Endothelial cell of umbilical vein (primary cell): ENCODE measurements around the gene IFNG. TPM values are rescaled to one million over a fixed set of nuclear protein-coding genes. Genes with fewer than 3 reads are reported as not detected.

Experiments
- BruUV-seq: library from RNA; stranded (reverse); fragments of 400-500 nt; replicated peaks from 2 replicates; lab custom pipeline; 2021; lab: Mats Ljungman, UMichigan
- CTCF ChIA-PET: fragments of 300-600, 350-600 bp; sonication (Branson Sonifier 250); formaldehyde crosslinking; loops from one replicate; lab custom pipeline; 2021; ENCODE audit warnings: antibody characterized with exemption, inconsistent platforms; lab: Charles Lee
- POLR2A ChIA-PET: fragments of 300-600, 350-600 bp; sonication (Branson Sonifier 250); formaldehyde crosslinking; loops from one replicate; lab custom pipeline; 2021; ENCODE audit warnings: antibody characterized with exemption, inconsistent platforms; lab: Charles Lee
- DNase-seq: peaks from one replicate; pipeline ENCODE4 v3.0.0-alpha.2; 2011; ENCODE audit warnings: low read depth, low spot score
- FAIRE-seq: peaks from 2 replicates; lab custom pipeline; 2011; peaks lifted over from hg19 to GRCh38; lab: Jason Lieb, UNC
- H2AFZ ChIP-seq: 2 replicates; pipeline ENCODE4 v1.6.0; 2012; ENCODE audit warnings: low read depth, low read length, control low read depth, inconsistent platforms
- H3K27ac ChIP-seq: 2 replicates; pipeline ENCODE4 v1.5.1; 2011; ENCODE audit warnings: low read depth, mild to moderate bottlenecking, control low read depth, low read length, moderate library complexity; ENCODE audit not compliant: insufficient read depth
- H3K27me3 ChIP-seq, 2 experiments: 2 replicates each; pipeline versions ENCODE4 v1.6.0 to v1.6.1; 2011; ENCODE audit warnings: low read length in 2 of 2, mixed read lengths in 1 of 2; ENCODE audit not compliant: control insufficient read depth in 2 of 2, insufficient read depth in 2 of 2
- H3K36me3 ChIP-seq, 2 experiments: 2 replicates in 1 of 2; 3 replicates in 1 of 2; pipeline ENCODE4 v1.5.1; 2011; ENCODE audit warnings: low read length in 2 of 2, mild to moderate bottlenecking in 1 of 2, moderate library complexity in 1 of 2; ENCODE audit not compliant: control insufficient read depth in 2 of 2, insufficient read depth in 2 of 2; ENCODE audit errors: extremely low read depth in 1 of 2
- H3K4me1 ChIP-seq: 3 replicates; pipeline ENCODE4 v1.5.1; 2011; ENCODE audit warnings: mild to moderate bottlenecking, low read length; ENCODE audit not compliant: control insufficient read depth, insufficient read depth; ENCODE audit errors: extremely low read depth
- H3K4me2 ChIP-seq: 2 replicates; pipeline ENCODE4 v1.6.1; 2011; ENCODE audit warnings: low read length, control low read depth, mixed read lengths; ENCODE audit not compliant: insufficient read depth
- H3K4me3 ChIP-seq, 3 experiments: fragments of 200-600 bp in 1 of 3; sonication (generic), shearing (Covaris generic) in 1 of 3; replicated peaks in 1 of 3; 2 replicates each; pipeline ENCODE4 v1.5.1; 2011 to 2016; ENCODE audit warnings: control low read depth in 3 of 3, low read length in 3 of 3, mild to moderate bottlenecking in 2 of 3, inconsistent platforms in 1 of 3, low read depth in 1 of 3, moderate library complexity in 1 of 3; ENCODE audit not compliant: insufficient read depth in 1 of 3
- H3K79me2 ChIP-seq: 2 replicates; pipeline ENCODE4 v1.6.0; 2012; ENCODE audit warnings: low read length, inconsistent platforms; ENCODE audit not compliant: control insufficient read depth, insufficient read depth
- H3K9ac ChIP-seq: replicated peaks from 2 replicates; pipeline ENCODE3; 2011; ENCODE audit warnings: low read length, control low read depth; ENCODE audit not compliant: insufficient read depth; ENCODE audit errors: extremely low read depth
- H3K9me1 ChIP-seq: replicated peaks from 3 replicates; pipeline ENCODE4 v1.6.0; 2011; ENCODE audit warnings: mild to moderate bottlenecking, low read length; ENCODE audit not compliant: control insufficient read depth, insufficient read depth; ENCODE audit errors: extremely low read depth
- H3K9me3 ChIP-seq: replicated peaks from 2 replicates; pipeline ENCODE4 v1.5.1; 2012; ENCODE audit warnings: low read length, inconsistent platforms; ENCODE audit not compliant: control insufficient read depth, insufficient read depth
- H4K20me1 ChIP-seq: replicated peaks from 2 replicates; pipeline ENCODE3; 2011; ENCODE audit warnings: mild to moderate bottlenecking, low read length; ENCODE audit not compliant: control insufficient read depth, insufficient read depth; ENCODE audit errors: extremely low read depth
- EZH2 ChIP-seq: IDR thresholded peaks from 2 replicates; pipeline ENCODE4 v1.6.1; 2012; ENCODE audit warnings: borderline replicate concordance, low read depth, mild to moderate bottlenecking, moderate library complexity, low read length, inconsistent platforms; ENCODE audit not compliant: severe bottlenecking
- FOS ChIP-seq: IDR thresholded peaks from 2 replicates; pipeline ENCODE4 v1.6.1; 2011; ENCODE audit warnings: mild to moderate bottlenecking, low read length, moderate library complexity, borderline replicate concordance; ENCODE audit not compliant: insufficient read depth
- GATA2 ChIP-seq: IDR thresholded peaks from 2 replicates; pipeline ENCODE4 v1.7.0; 2011; ENCODE audit warnings: low read depth, mild to moderate bottlenecking, moderate library complexity, mixed read lengths, low read length; ENCODE audit not compliant: insufficient read length, insufficient read depth
- JUN ChIP-seq: IDR thresholded peaks from 2 replicates; pipeline ENCODE4 v1.6.1; 2011; ENCODE audit warnings: borderline replicate concordance, low read depth; ENCODE audit not compliant: insufficient read length, insufficient read depth
- MYC ChIP-seq: IDR thresholded peaks from one replicate; pipeline ENCODE4 v1.6.1; 2011; ENCODE audit warnings: mild to moderate bottlenecking, low read depth, low read length
- POLR2A ChIP-seq: IDR thresholded peaks from 2 replicates; pipeline ENCODE4 v1.6.1; 2012; ENCODE audit warnings: low read depth, mild to moderate bottlenecking, control low read depth, low read length
- POLR2AphosphoS5 ChIP-seq: IDR thresholded peaks from 2 replicates; pipeline ENCODE4 v1.6.1; 2012; ENCODE audit warnings: low read depth, mild to moderate bottlenecking, control low read depth, low read length, moderate library complexity; ENCODE audit not compliant: insufficient read depth
- dilution Hi-C: fragments of 300-500 bp; cut with MboI; formaldehyde crosslinking; loops from one replicate; pipeline ENCODE4 v1.15.0; 2019; ENCODE audit warnings: low sequenced_read_pairs; ENCODE audit not compliant: extremely low pct_ligation_motif_present
- intact Hi-C: fragments of 100-400 bp; cut with micrococcal nuclease; formaldehyde crosslinking; loops from one replicate; pipeline ENCODE4 v1.10.0; 2022
- polyA plus RNA-seq, 4 experiments: library from polyadenylated mRNA; depleted of rRNA in 3 of 4; stranded (reverse) in 3 of 4; unstranded in 1 of 4; fragments of >200 nt; gene quantifications; 2 replicates each; pipeline versions ENCODE4 v1.2.1 to v1.2.3, GENCODE V29; 2011 to 2012; ENCODE audit warnings: missing spikeins in 1 of 4
- total RNA-seq: library from RNA; stranded (reverse); gene quantifications from 2 replicates; pipeline ENCODE4 v1.2.3, GENCODE V29; 2021
- TF ChIP-seq, protein P1 (sequence below): IDR thresholded peaks from 2 replicates; pipeline ENCODE4 v1.6.1; 2011; ENCODE audit not compliant: insufficient read depth, insufficient read length
- TF ChIP-seq, protein P2 (sequence below), 2 donors: IDR thresholded peaks; 1 replicate in 1 of 2; 2 replicates in 1 of 2; pipeline ENCODE4 v1.5.1; 2011; ENCODE audit warnings: low read length in 2 of 2, mild to moderate bottlenecking in 2 of 2, moderate library complexity in 2 of 2, control low read depth in 1 of 2, inconsistent platforms in 1 of 2, low read depth in 1 of 2; ENCODE audit not compliant: insufficient read depth in 1 of 2; ENCODE audit errors: extremely low read depth in 1 of 2

Gene IFNG
- total and polyA plus RNA-seq, 2 donors (not counting 3 experiments of a cell fraction or from before 2014, with no cell fraction given) = not detected

DNA sequence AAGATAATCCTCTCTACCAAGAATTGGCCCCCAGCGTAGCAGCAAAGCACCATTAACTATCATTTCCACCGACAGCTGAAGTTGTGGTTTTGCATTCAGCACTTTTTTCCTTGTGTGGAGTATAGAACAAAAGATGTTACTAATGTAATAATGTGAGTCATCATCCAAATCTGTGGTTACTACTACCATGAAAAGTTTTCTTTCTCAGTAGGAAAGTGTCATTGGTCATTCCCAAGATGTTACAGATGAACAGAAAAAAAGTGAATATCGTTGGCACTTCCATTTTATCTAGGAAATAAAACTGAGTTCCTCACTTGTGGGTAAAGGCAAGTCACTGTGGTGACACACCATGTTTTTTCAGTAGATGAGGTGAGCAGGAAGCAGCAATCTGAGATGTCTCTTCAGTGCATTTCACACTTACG is 30.3 kb upstream of the IFNG start:
- POLR2A ChIA-PET = no interaction called here
- H3K9me3 ChIP-seq = no peaks in the 10 kb centered on the region
- H3K79me2 ChIP-seq = no peaks in the 10 kb centered on the region
- DNase-seq (no peak), FAIRE-seq (no peak)
- no TSS peak for BruUV-seq
- TF ChIP-seq POLR2A = no peak
- TF ChIP-seq, protein P1, sequence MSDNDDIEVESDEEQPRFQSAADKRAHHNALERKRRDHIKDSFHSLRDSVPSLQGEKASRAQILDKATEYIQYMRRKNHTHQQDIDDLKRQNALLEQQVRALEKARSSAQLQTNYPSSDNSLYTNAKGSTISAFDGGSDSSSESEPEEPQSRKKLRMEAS = no peak
- no peak for TF ChIP-seq GATA2
- no peak for TF ChIP-seq POLR2AphosphoS5
- no peak for TF ChIP-seq JUN
- no peak for TF ChIP-seq FOS
- TF ChIP-seq MYC = no peak
- no peak for TF ChIP-seq EZH2
- TF ChIP-seq, protein P2, sequence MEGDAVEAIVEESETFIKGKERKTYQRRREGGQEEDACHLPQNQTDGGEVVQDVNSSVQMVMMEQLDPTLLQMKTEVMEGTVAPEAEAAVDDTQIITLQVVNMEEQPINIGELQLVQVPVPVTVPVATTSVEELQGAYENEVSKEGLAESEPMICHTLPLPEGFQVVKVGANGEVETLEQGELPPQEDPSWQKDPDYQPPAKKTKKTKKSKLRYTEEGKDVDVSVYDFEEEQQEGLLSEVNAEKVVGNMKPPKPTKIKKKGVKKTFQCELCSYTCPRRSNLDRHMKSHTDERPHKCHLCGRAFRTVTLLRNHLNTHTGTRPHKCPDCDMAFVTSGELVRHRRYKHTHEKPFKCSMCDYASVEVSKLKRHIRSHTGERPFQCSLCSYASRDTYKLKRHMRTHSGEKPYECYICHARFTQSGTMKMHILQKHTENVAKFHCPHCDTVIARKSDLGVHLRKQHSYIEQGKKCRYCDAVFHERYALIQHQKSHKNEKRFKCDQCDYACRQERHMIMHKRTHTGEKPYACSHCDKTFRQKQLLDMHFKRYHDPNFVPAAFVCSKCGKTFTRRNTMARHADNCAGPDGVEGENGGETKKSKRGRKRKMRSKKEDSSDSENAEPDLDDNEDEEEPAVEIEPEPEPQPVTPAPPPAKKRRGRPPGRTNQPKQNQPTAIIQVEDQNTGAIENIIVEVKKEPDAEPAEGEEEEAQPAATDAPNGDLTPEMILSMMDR (IDR thresholded peaks at IDR 0.05; ENCODE audit: extremely low read depth in 1 of 2, insufficient read depth in 1 of 2, low read depth in 1 of 2, low read length in 2 of 2) = no peak
- H3K9me1 ChIP-seq = no peaks in the 10 kb centered on the region
- H3K4me2 ChIP-seq = no peak overlapping the region
- H2AFZ ChIP-seq = no peak overlapping the region
- H3K36me3 ChIP-seq = no peaks in the 10 kb centered on the region
- H4K20me1 ChIP-seq = no peaks in the 10 kb centered on the region
- peaks cover 0 to 2% of the 10 kb centered on the region in 2 experiments for H3K27me3 ChIP-seq
- H3K4me3 ChIP-seq = no peak overlapping the region
- intact Hi-C loops = no loop called here
- H3K4me1 ChIP-seq = no peaks in the 10 kb centered on the region
- CTCF ChIA-PET = interaction anchor here (0.8 kb wide), 1 partner anchor 12 kb away, joined by 3 read pairs; no protein-coding TSS in a partner anchor
- dilution Hi-C loops = no loop called here
- no peak overlapping the region for H3K9ac ChIP-seq
- H3K27ac ChIP-seq = no peak overlapping the region
